GM23248 (cell line): Measurements from ENCODE around the gene ULK4. TPM values are rescaled to one million over a fixed set of nuclear protein-coding genes. Genes with fewer than 3 reads are reported as not detected.

ENCODE experiments used
- DNase-seq: peaks from one replicate; pipeline ENCODE4 v3.0.0-alpha.2; 2015
- H2AFZ ChIP-seq: fragments of 200-600 bp; sonication (generic); 2 replicates; pipeline ENCODE4 v1.6.1; 2016; ENCODE audit warnings: antibody characterized with exemption
- H3F3A ChIP-seq: fragments of 200-600 bp; sonication (generic); 2 replicates; pipeline ENCODE4 v1.6.1; 2016; ENCODE audit warnings: mild to moderate bottlenecking, antibody characterized with exemption, mixed run types; ENCODE audit not compliant: insufficient read depth
- H3K27ac ChIP-seq: fragments of 200-600 bp; sonication (generic); 2 replicates; pipeline ENCODE4 v1.5.1; 2016; ENCODE audit warnings: mild to moderate bottlenecking
- H3K27me3 ChIP-seq: fragments of 200-600 bp; sonication (generic); replicated peaks from 2 replicates; pipeline ENCODE4 v1.6.1; 2016; ENCODE audit warnings: mild to moderate bottlenecking; ENCODE audit not compliant: insufficient read depth
- H3K36me3 ChIP-seq: fragments of 200-600 bp; sonication (generic); 2 replicates; pipeline ENCODE4 v1.6.1; 2016; ENCODE audit warnings: low read depth, mild to moderate bottlenecking
- H3K4me1 ChIP-seq: fragments of 200-600 bp; sonication (generic); 2 replicates; pipeline ENCODE4 v1.6.1; 2016; ENCODE audit warnings: mild to moderate bottlenecking; ENCODE audit not compliant: insufficient read depth
- H3K4me2 ChIP-seq: fragments of 200-600 bp; sonication (generic); one replicate; pipeline ENCODE4 v1.6.1; 2016; ENCODE audit warnings: mild to moderate bottlenecking; ENCODE audit not compliant: unreplicated experiment
- H3K4me3 ChIP-seq: fragments of 200-600 bp; sonication (generic); 2 replicates; pipeline ENCODE4 v1.5.1; 2016; ENCODE audit warnings: mild to moderate bottlenecking
- H3K79me2 ChIP-seq: fragments of 200-600 bp; sonication (generic); 2 replicates; pipeline ENCODE4 v1.6.1; 2016; ENCODE audit warnings: mild to moderate bottlenecking; ENCODE audit not compliant: insufficient read depth
- H3K9ac ChIP-seq: fragments of 200-600 bp; sonication (generic); 2 replicates; pipeline ENCODE4 v1.6.1; 2016; ENCODE audit warnings: mild to moderate bottlenecking
- H3K9me2 ChIP-seq: fragments of 200-600 bp; sonication (generic); 2 replicates; pipeline ENCODE4 v1.6.1; 2016; ENCODE audit warnings: mixed run types, mild to moderate bottlenecking, moderate library complexity; ENCODE audit not compliant: insufficient read depth
- H3K9me3 ChIP-seq: fragments of 200-600 bp; sonication (generic); one replicate; pipeline ENCODE4 v1.6.1; 2017; ENCODE audit warnings: low read depth
- H4K20me1 ChIP-seq: fragments of 200-600 bp; sonication (generic); 2 replicates; pipeline ENCODE4 v1.6.0; 2016; ENCODE audit not compliant: insufficient read depth
- EZH2 ChIP-seq: fragments of 200-600 bp; sonication (generic); IDR thresholded peaks from 2 replicates; pipeline ENCODE4 v1.6.1; 2018; ENCODE audit warnings: antibody characterized with exemption, mild to moderate bottlenecking; ENCODE audit not compliant: insufficient read depth, poor library complexity, severe bottlenecking
- EZH2phosphoT487 ChIP-seq: fragments of 200-600 bp; sonication (generic); IDR thresholded peaks from 2 replicates; pipeline ENCODE4 v1.6.1; 2018; ENCODE audit warnings: antibody characterized with exemption, moderate library complexity, mild to moderate bottlenecking, low read depth; ENCODE audit not compliant: insufficient read depth
- WGBS, 2 experiments: methylation state at CpG; one replicate each; pipeline ENCODE4 v1.1.6; 2015 to 2017; ENCODE audit warnings: low lambda C conversion rate in 2 of 2, low coverage in 1 of 2; ENCODE audit errors: missing lambda C conversion rate in 2 of 2; 5-methylcytosine and 5-hydroxymethylcytosine counted together
- in situ Hi-C: fragments of 300-500 bp; cut with MboI; formaldehyde crosslinking; loops from 2 replicates; pipeline ENCODE4 v1.15.0; 2020
- polyA plus RNA-seq: library from polyadenylated mRNA; unstranded; fragments of >200 nt; fragmentation: Nextera tagmentation; extraction: Ambion mirVana; gene quantifications from 2 replicates; pipeline ENCODE4 v1.2.1, GENCODE V29; 2016
- total RNA-seq: library from RNA; depleted of rRNA; stranded (reverse); fragments of >200 nt; shearing (Covaris generic); gene quantifications from 2 replicates; pipeline ENCODE4 v1.2.3, GENCODE V29; 2014

ULK4 gene
- total and polyA plus RNA-seq, 2 experiments from 2014 or later, result 3.5 to 20.3 TPM

DNA sequence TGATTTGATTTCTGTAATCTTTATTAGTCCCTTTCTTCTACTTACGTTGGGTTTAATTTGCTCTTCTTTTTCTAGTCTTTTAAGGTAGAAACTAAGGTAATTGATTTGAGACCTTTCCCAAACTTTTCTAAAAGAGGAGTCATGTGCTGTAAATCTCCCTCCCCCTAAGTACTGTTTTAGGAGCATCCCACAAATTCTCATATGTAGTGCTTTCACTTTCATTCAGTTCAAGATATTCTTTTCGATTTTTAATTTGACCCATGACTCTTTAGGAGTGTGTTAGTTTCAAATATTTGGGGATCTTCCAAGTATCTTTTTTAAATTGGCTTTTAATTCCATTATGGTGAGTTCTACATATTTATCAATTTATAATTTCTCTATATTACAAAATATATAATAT is 520.8 kb downstream of the ULK4 start:
- H3K4me2 ChIP-seq, result no peak overlapping the region
- no peak overlapping the region for H3K4me3 ChIP-seq
- no peak for DNase-seq
- no peaks in the 10 kb centered on the region for H3K9me2 ChIP-seq
- H2AFZ ChIP-seq, result no peak overlapping the region
- H3K36me3 ChIP-seq, result no peaks in the 10 kb centered on the region
- H3F3A ChIP-seq, result no peaks in the 10 kb centered on the region
- no peak overlapping the region for H3K9ac ChIP-seq
- no peaks in the 10 kb centered on the region for H3K27me3 ChIP-seq
- WGBS, 2 experiments, result 78 to 89% methylated on average over 2 of the region's 2 CpGs
- H3K27ac ChIP-seq, result no peak overlapping the region
- TF ChIP-seq EZH2 (no peak), EZH2phosphoT487 (no peak)
- in situ Hi-C loops, result no loop called here
- H3K4me1 ChIP-seq, result no peaks in the 10 kb centered on the region
- no peaks in the 10 kb centered on the region for H4K20me1 ChIP-seq
- H3K79me2 ChIP-seq, result no peaks in the 10 kb centered on the region
- no peaks in the 10 kb centered on the region for H3K9me3 ChIP-seq

DNA sequence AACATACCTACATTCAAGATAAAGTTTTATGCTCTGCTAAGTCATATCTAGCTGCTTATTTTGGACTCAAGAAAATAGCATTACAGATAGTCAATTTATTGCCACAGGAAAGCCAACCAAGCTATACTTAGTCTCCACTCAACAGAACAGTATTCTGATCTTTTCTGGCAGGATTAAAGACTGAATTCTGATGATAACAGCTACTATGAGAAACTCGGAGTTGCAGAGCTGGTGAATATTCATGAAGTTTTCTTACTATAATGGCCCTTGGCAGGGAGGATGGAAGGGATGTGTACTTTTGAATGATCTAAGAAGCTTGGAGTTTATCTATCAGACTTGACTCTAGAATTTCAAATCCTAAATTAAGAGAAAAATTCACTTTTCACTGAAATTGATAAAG is 524.9 kb downstream of the ULK4 start:
- Histone ChIP-seq H3K4me2 (no peak overlapping the region), H3K4me1 (no peaks in the 10 kb centered on the region), H3K4me3 (no peak overlapping the region), H3K9me3 (no peaks in the 10 kb centered on the region), H3K9me2 (no peaks in the 10 kb centered on the region), H3K27ac (no peak overlapping the region), H3K27me3 (no peaks in the 10 kb centered on the region), H4K20me1 (no peaks in the 10 kb centered on the region), H3K36me3 (no peaks in the 10 kb centered on the region), H2AFZ (no peak overlapping the region), H3K79me2 (no peaks in the 10 kb centered on the region), H3F3A (no peaks in the 10 kb centered on the region), H3K9ac (no peak overlapping the region)
- TF ChIP-seq EZH2 (no peak), EZH2phosphoT487 (no peak)
- WGBS, 2 experiments, result 34 to 43% methylated on average over 1 of the region's 1 CpG
- no peak for DNase-seq
- in situ Hi-C loops, result no loop called here

DNA sequence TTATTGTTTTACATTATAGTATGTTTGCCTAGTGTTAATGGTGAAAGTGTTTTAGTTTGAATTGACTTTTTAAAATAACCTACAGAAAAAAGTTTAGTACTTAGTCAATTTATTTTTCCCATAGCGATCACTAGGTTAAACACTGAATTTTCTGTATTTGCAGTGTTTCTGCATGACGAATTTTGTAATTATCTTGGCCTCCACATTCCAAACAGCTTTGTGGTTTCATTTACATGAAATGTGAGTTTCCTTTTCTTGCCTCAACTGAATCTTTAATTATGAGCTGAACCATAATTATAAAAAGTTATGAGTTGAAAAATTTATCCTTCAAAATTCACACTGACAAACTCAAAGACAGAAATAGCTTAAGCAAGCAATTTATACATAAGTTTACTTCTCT is 527.1 kb downstream of the ULK4 start:
- H3K36me3 ChIP-seq, result no peaks in the 10 kb centered on the region
- no peaks in the 10 kb centered on the region for H3K79me2 ChIP-seq
- TF ChIP-seq EZH2phosphoT487 (no peak), EZH2 (no peak)
- H3F3A ChIP-seq, result no peaks in the 10 kb centered on the region
- H3K9me2 ChIP-seq, result no peaks in the 10 kb centered on the region
- no peaks in the 10 kb centered on the region for H3K4me1 ChIP-seq
- H4K20me1 ChIP-seq, result no peaks in the 10 kb centered on the region
- no peak overlapping the region for H3K4me2 ChIP-seq
- no peak overlapping the region for H2AFZ ChIP-seq
- WGBS, 2 experiments, result 73 to 82% methylated on average over 2 of the region's 2 CpGs
- no peak overlapping the region for H3K27ac ChIP-seq
- H3K4me3 ChIP-seq, result no peak overlapping the region
- DNase-seq, result peak; percentile 13
- no peak overlapping the region for H3K9ac ChIP-seq
- H3K27me3 ChIP-seq, result no peaks in the 10 kb centered on the region
- in situ Hi-C loops, result no loop called here
- H3K9me3 ChIP-seq, result no peaks in the 10 kb centered on the region

DNA sequence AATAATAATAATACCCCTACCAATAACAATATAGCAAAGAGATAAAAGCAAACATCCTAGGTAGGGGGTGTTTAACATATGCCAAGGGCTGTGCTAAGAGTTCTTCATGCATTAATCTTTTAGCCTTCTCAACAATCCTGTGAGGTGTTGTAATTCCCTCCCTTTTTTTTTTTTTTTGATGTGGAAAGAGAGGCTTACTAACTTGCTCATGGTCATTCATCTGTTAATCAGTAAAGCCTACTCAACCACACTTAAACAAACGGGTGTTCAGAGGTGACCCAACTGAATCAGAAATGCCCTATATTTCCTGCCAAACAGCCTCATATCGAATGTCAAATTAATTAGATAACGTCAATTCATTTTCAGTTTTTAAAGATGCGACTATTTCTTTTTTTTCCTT is 530.5 kb downstream of the ULK4 start:
- H3K27ac ChIP-seq, result no peak overlapping the region
- no peak for DNase-seq

DNA sequence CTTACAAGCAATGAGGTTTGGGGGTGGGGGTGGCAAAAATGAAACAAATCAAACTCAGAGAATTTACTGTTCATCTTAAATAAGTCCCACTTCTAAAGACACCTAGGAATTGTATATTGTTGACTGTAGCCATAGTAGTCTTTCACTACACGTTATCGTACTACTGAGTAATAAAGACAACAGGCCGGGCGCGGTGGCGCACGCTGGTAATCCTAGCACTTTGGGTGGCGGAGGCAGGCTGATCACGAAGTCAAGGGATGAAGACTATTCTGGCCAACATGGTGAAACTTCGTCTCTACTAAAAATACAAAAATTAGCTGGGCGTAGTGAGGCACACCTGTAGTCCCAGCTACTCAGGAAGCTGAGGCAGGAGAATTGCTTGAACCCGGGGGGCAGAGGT is 531.0 kb downstream of the ULK4 start:
- TF ChIP-seq EZH2phosphoT487, result no peak
- no peak for TF ChIP-seq EZH2
- Histone ChIP-seq H3K4me1 (no peaks in the 10 kb centered on the region), H2AFZ (no peak overlapping the region), H3K27me3 (no peaks in the 10 kb centered on the region), H3K9ac (no peak overlapping the region), H3F3A (no peaks in the 10 kb centered on the region), H3K4me3 (no peak overlapping the region), H3K36me3 (no peaks in the 10 kb centered on the region), H3K27ac (no peak overlapping the region), H3K9me2 (no peaks in the 10 kb centered on the region), H3K9me3 (no peaks in the 10 kb centered on the region), H3K4me2 (no peak overlapping the region), H4K20me1 (no peaks in the 10 kb centered on the region), H3K79me2 (no peaks in the 10 kb centered on the region)
- 91 to 93% methylated on average over 12 of the region's 12 CpGs for WGBS, 2 experiments
- in situ Hi-C loops, result no loop called here
- DNase-seq, result no peak

More for the DNA sequence above, 530.5 kb downstream of the ULK4 start:
- 90 to 91% methylated on average over 4 of the region's 4 CpGs for WGBS, 2 experiments
- in situ Hi-C loops, result no loop called here
- no peaks in the 10 kb centered on the region for H3F3A ChIP-seq
- H3K4me3 ChIP-seq, result no peak overlapping the region
- no peaks in the 10 kb centered on the region for H3K9me2 ChIP-seq
- H3K4me1 ChIP-seq, result no peaks in the 10 kb centered on the region
- H3K27me3 ChIP-seq, result no peaks in the 10 kb centered on the region
- no peak overlapping the region for H3K4me2 ChIP-seq
- no peaks in the 10 kb centered on the region for H3K79me2 ChIP-seq
- H3K9me3 ChIP-seq, result no peaks in the 10 kb centered on the region
- no peaks in the 10 kb centered on the region for H4K20me1 ChIP-seq
- no peak overlapping the region for H2AFZ ChIP-seq
- no peak for TF ChIP-seq EZH2phosphoT487
- TF ChIP-seq EZH2, result no peak
- H3K36me3 ChIP-seq, result no peaks in the 10 kb centered on the region
- H3K9ac ChIP-seq, result no peak overlapping the region
